GM06990 (cell line): ENCODE results near the gene LNPK.

ENCODE experiments used
- DNase-seq: peaks from one replicate; pipeline ENCODE4 v3.0.0-alpha.2; 2011; ENCODE audit not compliant: insufficient read length; ENCODE audit errors: extremely low read depth
- H3K27me3 ChIP-seq: replicated peaks from 2 replicates; pipeline ENCODE4 v1.6.0; 2011; ENCODE audit warnings: low read length; ENCODE audit not compliant: control insufficient read depth, insufficient read depth
- H3K36me3 ChIP-seq: 2 replicates; pipeline ENCODE4 v1.5.1; 2011; ENCODE audit warnings: low read length; ENCODE audit not compliant: control insufficient read depth, insufficient read depth
- H3K4me3 ChIP-seq: replicated peaks from 2 replicates; pipeline ENCODE4 v1.5.1; 2011; ENCODE audit warnings: low read depth, mild to moderate bottlenecking, control low read depth, low read length
- CTCF ChIP-seq: IDR thresholded peaks from 2 replicates; pipeline ENCODE4 v1.5.1; 2011; ENCODE audit warnings: low read length, control low read depth, mild to moderate bottlenecking, inconsistent platforms; ENCODE audit not compliant: insufficient read depth, poor library complexity, severe bottlenecking

The LNPK gene

GRCh38 chr2:176024083-176024482 lies 22.0 kb upstream of the LNPK start:
- no peak overlapping the region for H3K4me3 ChIP-seq
- no peaks in the 10 kb centered on the region; the same call in 1 of the 2 replicates for H3K27me3 ChIP-seq
- no peak for DNase-seq
- TF ChIP-seq CTCF = no peak
- H3K36me3 ChIP-seq = no peaks in the 10 kb centered on the region

GRCh38 chr2:176022048-176022447 lies 20.0 kb upstream of the LNPK start:
- no peak for DNase-seq
- Histone ChIP-seq H3K36me3 (no peaks in the 10 kb centered on the region), H3K4me3 (no peak overlapping the region), H3K27me3 (no peaks in the 10 kb centered on the region; the same call in 1 of the 2 replicates)
- no peak for TF ChIP-seq CTCF

- Histone ChIP-seq H3K4me3 (no peak overlapping the region), H3K27me3 (no peaks in the 10 kb centered on the region; the same call in 1 of the 2 replicates), H3K36me3 (no peaks in the 10 kb centered on the region)
- DNase-seq = no peak
- TF ChIP-seq CTCF = no peak
These were observed 18.3 kb upstream of the LNPK start for GRCh38 chr2:176020400-176020799.

- DNase-seq = no peak
- Histone ChIP-seq H3K27me3 (no peaks in the 10 kb centered on the region; the same call in 1 of the 2 replicates), H3K36me3 (no peaks in the 10 kb centered on the region), H3K4me3 (no peak overlapping the region)
- no peak for TF ChIP-seq CTCF
These were observed 16.6 kb upstream of the LNPK start for GRCh38 chr2:176018708-176019107.

- no peaks in the 10 kb centered on the region for H3K27me3 ChIP-seq
- DNase-seq = no peak
- H3K36me3 ChIP-seq = no peaks in the 10 kb centered on the region
- TF ChIP-seq CTCF = no peak
- no peak overlapping the region for H3K4me3 ChIP-seq
These were observed 7.4 kb upstream of the LNPK start for GRCh38 chr2:176009445-176009844.

- no peaks in the 10 kb centered on the region for H3K27me3 ChIP-seq
- no peak for TF ChIP-seq CTCF
- no peak for DNase-seq
- no peak overlapping the region for H3K4me3 ChIP-seq
- no peaks in the 10 kb centered on the region for H3K36me3 ChIP-seq
These were observed 2.9 kb upstream of the LNPK start for GRCh38 chr2:176004934-176005333.
